ENCODE results near the gene MESP2.
"Not testable (repeated sequence)": the region's sequence is repeated elsewhere in the genome, so short reads cannot be mapped to it uniquely, and the experiment has no call there.

The MESP2 gene

DNA sequence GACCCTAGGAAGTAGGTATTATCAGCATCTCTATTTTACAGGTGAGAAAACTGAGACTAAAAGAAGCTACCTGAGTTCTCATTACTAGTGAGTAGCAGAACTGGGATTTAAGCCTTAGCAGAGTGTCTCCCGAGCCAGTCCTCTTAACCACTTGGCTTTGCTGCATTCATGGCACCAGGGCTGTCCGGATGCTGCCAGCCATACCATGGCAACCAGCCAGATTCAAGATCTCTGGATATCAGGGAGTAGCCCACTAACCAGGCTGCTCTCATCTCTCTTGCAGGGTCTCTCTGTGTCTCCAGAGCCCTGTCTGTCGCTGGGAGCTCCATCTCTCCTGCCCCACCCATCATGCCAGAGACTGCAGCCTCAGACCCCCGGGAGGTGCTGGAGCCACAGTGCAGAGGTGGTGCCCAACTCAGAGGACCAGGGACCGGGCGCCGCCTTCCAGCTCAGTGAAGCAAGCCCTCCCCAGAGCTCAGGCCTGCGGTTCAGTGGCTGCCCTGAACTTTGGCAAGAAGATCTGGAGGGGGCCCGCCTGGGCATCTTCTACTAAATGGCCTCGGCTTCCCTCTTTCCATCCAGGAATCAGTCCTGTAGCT is 1.7 kb downstream of the MESP2 start:
- in situ Hi-C loops (cut with HindIII; ENCODE audit: low sequenced_read_pairs) = loop anchor here (5.0 kb wide), 2 partner anchors 84 to 106 kb away; no protein-coding TSS in a partner anchor

DNA sequence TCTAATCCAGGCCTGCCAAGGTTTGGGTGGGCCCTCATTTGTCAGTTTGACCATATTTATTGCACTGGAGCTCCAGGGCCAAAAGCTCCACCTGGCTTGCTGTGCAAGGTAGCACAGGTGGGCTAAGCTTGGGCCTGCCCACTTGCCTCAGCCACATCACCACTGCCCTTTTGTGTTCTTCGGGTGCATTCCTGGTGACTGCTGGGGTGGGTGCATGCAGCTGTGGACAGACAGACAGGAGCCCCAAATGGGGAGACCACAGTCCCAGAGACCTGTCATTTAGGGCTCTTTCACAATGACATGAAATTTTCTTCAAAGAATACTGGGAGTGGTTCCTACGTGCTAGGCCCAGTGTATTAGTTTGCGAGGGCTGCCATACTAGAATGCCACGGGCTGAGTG is 2.7 kb downstream of the MESP2 start:
- in situ Hi-C loops (cut with HindIII; ENCODE audit: low sequenced_read_pairs) = loop anchor here (5.0 kb wide), 2 partner anchors 83 to 107 kb away; no protein-coding TSS in a partner anchor

DNA sequence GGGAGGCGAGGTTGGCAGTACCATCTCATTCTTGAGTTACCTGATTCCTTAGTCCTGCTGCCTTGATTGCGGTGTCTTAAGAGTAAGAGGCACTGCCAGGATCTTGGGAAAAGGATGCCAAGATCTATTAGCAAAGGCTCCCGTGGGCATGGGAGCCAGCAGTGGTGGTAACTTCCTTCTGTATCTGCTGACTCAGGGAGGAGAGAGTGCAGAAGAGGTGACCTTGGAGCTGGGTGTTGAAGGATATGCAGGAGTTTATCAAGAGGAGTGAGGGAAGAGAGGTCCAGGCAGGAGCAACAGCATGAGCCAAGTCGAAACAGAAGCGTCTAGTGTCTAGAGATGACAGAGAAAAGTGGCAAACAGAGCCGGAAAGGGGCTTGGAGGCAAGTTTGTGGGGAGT is 4.5 kb downstream of the MESP2 start:
- in situ Hi-C loops (cut with HindIII; ENCODE audit: low sequenced_read_pairs) = no loop called here

DNA sequence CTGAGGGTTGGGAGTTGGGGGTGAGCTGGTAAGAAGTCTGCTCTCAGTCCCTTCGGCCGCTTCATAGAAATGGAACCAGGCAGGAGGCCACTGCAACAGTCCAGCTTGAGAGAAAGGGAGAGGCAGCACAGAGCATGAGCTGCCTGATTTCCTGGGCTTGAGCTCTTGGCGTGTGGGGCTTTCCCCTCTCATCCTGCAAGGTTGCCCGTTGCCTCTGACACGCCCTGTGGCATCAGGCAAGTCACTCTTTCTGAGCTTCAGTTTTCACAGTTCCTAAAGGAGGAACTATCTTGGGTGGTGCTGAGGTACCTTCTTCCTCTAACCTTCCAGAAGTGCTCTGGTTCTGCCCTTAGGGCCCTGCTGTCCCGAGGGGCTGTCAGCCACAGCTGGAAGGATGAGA is 4.9 kb downstream of the MESP2 start:
- in situ Hi-C loops (cut with HindIII; ENCODE audit: low sequenced_read_pairs) = no loop called here

DNA sequence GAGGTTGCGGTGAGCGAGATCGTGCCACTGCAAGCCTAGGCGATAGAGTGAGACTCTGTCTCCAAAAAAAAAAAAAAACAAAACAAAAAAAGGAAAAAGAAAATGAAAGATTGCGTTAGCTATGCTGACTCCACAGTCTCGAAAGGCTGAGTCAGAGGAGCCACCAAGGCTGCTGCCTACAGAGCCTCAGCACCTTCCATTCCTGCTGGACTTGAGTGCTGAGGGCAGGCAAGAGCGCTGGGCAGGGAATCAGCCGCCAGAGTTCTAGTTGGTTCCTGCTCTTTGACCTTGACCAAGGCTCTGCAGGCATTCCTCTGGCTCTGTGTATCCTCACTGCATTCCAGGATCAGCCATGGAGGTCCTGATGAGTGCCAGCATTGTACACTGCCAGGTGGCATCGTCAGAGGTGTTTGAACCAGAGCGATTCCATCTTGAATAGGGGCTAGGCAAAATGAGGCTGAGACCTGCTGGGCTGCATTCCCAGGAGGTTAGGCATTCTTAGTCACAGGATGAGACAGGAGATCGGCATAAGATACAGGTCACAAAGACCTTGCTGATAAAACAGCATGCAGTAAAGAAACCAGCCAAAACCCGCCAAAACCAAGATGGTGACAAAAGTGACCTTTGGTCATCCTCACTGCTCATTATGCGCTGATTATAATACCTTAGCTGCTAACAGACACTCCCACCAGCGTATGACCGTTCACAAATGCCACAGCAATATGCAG is 5.9 kb downstream of the MESP2 start:
- in situ Hi-C loops (cut with HindIII; ENCODE audit: low sequenced_read_pairs) = no loop called here

DNA sequence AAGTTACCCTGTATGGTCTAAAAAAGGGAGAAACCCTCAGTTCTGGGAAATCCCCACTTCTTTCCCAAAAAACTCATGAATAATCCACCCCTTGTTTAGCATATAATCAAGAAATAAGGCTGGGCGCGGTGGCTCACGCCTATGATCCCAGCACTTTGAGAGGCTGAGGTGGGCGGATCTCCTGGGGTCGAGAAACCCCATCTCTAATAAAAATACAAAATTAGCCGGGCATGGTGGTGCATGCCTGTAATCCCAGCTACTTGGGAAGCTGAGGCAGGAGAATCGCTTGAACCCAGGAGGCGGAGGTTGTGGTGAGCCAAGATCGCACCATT is 6.5 kb downstream of the MESP2 start:
- in situ Hi-C loops (cut with HindIII; ENCODE audit: low sequenced_read_pairs) = not testable (repeated sequence)

DNA sequence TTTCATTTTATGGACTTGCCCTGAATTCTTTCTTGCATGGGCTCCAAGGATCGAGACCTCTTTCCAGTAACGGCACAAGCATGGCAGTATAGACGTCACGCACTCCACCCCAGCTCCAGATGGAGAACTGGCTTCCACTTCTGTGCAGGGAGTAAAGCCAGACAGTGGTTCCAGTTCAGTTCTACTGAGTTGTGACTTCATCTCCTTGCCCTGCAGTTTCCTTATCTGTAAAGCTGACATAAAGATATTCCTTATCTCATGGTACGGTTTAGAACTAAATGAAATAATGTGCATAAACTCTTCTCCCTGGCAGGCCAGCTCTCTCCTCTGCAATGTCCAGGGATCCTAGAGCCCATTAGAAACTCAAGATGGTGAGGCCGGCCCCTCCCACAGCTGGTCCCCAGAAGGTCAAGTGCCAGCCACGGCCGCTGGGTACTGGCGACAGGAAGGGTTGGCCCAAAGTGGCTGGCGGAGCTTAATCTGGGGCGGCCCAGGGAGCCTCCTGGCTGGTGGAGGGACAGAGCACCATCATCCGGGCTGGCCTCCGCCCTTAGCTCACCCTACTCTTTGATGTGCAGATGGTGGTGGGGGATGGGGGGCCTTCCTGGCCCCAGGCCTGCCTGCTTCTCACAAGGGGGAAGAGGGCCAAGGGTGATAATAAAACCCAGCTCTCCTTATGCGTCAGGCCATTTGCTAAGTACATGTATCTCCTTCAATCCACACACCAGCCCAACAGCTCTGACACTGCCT is 7.2 kb downstream of the MESP2 start:
- in situ Hi-C loops (cut with HindIII; ENCODE audit: low sequenced_read_pairs) = no loop called here

DNA sequence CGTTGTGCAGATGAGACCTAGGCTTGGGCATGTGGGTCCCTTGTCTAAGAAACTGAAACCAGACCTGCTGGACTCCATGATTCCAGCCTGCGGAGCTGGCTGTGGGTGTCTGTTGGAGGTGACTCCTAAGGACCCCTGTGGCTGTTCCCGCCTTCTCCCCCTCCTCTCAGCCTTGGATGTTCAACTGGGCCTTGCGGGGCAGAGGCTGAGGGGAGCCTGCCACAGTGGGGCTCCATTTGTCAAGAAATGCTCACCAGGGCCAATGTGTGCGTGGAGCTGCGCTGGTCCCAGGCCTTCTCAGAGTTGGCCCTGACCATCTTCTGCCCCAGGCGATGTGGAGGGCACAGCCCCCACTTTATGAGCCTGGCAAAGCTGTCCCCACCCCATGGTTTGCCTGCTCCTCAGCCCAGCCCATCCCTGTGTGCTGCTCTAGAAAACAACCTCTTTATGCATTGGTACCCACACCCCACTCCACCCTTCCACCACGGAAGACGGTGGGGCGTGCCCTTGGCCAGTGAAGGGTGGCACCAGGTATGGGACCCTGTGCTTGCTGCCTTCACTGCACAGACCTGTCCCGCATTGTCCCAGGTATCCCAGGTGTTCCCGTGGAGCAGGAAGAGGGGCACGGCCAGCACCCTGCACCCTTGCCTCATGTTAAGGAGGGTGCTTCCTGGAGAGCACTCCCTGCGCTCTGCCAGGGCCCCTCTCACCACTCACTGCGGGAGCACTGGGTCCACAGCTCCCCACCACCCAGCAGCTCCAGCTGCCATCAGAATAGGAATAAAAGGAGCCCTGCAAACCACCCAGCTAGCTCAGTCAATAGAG is 7.9 kb downstream of the MESP2 start:
- in situ Hi-C loops (cut with HindIII; ENCODE audit: low sequenced_read_pairs) = no loop called here

DNA sequence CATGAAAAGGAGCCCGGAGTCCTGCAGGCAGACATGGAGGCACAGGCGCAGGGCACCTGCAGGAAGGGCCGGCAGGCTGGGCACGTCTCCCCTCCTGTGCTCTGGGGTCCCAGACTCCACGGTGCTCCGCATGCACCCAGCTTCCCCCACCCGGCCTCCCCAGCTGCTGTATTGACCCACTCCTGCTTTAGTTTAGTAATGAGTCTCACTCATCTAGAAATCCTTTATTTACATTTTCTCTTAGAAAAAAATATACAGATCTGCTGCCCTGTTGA is 8.5 kb downstream of the MESP2 start:
- in situ Hi-C loops (cut with HindIII; ENCODE audit: low sequenced_read_pairs) = no loop called here

DNA sequence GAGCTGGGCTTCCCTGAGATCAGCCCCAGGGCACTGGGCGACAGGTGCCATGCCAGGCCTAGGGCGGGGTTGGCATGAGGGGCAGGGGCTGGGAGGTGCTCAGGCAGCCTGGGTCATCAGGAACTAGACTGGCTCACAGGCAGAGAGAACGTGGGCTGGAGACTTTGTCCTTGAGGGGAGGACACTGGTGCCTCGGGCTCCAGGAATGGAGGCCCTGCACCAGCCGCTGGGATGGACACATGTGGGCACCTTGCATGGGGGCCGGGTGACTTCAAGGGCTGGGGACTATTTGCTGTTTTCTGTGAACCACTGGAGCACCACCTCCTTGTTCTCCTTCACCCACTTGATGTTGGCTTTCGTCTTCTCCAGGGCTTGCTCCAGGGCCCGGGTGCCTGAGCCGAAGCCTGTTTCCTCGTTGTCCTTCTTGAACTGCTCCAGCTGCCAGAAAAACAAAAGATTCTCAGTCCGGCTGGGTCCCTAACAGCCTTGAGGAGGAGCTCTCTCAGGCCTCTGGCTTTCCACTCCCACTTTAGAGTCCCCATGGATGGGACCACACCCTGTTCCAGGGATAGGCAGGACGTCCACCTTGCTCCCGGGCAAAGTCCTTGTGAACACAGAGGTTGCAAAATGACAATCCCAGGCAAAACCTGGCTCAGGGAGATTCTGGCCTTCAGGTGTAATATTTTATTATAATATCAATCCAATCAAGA is 9.1 kb downstream of the MESP2 start:
- in situ Hi-C loops (cut with HindIII; ENCODE audit: low sequenced_read_pairs) = no loop called here

DNA sequence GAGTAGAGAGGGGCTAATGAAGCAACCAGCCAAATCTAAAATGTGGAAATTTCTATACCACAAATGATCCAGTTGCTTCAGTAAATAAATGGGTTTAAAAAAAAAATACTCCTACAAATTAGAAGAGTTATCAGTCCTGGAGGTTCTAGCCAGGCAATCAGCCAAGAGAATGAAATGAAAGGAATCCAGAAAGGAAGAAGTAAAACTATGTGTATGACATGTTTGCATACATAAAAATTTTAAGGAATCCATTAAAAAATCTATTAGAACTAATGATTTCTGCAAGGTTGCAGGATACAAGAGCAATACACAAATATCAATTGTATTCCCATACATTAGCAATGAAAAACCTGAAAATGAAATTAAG is 9.6 kb downstream of the MESP2 start:
- in situ Hi-C loops (cut with HindIII; ENCODE audit: low sequenced_read_pairs) = no loop called here

DNA sequence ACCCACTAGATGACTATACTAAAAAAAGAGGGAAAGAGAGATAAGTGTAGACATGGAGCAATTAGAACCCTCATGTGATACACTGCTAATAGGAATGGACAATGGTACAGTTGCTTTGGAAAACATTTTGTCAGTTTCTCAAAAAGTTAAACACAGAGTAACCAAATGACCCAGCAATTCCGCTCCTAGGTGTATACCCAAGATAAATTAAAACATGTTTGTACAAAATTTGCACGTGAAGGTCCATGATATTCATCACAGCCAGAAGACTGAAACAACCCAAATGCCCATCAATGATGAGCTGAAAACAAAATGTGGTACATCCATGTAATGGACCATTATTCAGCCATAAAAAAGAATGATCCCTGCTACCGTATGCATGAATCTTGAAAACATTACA is 11.8 kb downstream of the MESP2 start:
- in situ Hi-C loops (cut with HindIII; ENCODE audit: low sequenced_read_pairs) = no loop called here

DNA sequence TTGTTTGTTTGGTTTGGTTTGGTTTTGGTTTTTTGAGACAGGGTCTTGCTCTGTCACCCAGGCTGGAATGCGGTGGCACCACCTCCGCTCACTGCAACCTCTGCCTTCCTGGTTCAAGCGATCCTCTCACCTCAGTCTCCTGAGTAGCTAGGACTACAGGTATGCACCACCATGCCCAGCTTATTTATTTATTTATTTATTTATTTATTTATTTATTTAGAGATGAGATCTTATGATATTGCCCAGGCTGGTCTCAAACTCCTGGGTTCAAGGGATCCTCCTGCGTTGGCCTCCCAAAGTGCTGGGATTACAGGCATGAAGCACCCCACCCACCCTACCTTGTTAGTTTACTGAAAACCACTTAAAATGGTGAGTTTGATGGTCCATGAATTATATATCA is 12.5 kb downstream of the MESP2 start:
- in situ Hi-C loops (cut with HindIII; ENCODE audit: low sequenced_read_pairs) = not testable (repeated sequence)

DNA sequence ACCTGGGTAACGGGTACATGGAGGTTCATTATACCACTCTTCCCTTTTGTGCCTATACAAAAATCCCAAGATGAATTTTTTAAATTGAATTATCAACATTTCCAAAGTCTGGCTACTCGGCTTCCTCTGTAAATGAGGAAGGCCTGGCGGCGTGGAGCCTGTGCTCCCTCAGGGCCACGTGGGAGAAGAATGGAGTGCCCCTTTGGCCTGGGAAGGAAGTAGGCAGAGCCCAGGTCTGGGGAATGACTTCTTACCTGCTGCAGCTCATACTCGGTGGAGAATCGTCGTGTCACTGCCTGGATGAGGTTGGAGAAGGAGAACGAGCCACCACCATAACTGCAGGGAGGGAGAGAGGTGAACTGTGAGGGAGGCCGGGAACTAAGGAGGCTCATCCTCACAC is 14.1 kb downstream of the MESP2 start:
- in situ Hi-C loops (cut with HindIII; ENCODE audit: low sequenced_read_pairs) = no loop called here

DNA sequence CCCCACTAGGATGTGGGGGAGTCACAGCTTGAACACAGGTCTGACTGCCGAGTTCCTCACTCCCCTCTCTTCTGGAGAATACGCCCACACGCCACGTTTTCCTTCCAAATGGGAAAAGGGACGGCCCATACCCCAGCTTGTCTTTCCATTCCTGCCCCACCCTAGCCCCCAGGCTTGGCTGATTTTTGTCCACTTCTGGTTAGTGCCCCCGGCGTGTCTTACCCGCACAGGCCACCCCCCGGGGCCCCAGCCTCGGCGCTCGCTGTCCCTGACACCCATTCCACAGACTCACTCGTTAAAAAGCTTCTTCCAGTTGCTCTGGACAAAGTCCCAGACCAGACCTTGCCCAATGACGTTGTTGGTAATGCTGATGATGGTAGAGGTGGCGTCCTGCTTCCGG is 14.5 kb downstream of the MESP2 start:
- in situ Hi-C loops (cut with HindIII; ENCODE audit: low sequenced_read_pairs) = no loop called here

DNA sequence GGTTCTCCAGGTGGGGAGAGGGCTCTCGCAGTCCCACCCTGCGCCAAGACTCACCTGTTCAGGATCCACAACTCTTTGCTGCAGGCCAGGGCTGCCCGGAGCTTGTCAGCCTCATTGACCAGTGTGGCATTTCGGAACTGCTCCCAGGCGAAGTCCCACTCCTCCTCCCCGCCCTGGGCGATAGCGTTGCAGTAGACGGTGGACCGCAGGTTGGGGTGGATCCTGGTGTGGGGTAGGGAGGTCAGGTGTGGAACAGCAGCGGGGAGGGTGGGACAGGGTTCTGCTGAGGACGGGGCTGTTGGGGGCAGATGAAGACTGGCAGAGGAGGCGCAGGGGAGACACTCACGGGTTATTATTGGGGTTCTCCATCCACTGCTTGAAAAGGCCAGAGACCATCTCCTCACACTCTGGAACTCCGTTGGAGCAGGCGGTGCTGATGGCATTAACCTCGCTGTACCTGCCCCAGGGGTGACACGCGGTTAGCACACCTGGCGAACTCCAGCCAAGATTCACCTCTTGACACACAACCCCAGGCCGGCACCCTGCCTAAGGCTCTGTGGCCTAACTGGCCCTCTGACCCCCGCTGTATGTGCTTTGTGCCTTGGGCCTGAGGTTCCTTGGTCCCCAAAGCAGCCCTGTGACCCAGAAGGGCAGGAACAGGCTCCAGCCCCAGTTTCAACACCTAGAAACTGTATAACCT is 16.1 kb downstream of the MESP2 start:
- in situ Hi-C loops (cut with HindIII; ENCODE audit: low sequenced_read_pairs) = no loop called here

DNA sequence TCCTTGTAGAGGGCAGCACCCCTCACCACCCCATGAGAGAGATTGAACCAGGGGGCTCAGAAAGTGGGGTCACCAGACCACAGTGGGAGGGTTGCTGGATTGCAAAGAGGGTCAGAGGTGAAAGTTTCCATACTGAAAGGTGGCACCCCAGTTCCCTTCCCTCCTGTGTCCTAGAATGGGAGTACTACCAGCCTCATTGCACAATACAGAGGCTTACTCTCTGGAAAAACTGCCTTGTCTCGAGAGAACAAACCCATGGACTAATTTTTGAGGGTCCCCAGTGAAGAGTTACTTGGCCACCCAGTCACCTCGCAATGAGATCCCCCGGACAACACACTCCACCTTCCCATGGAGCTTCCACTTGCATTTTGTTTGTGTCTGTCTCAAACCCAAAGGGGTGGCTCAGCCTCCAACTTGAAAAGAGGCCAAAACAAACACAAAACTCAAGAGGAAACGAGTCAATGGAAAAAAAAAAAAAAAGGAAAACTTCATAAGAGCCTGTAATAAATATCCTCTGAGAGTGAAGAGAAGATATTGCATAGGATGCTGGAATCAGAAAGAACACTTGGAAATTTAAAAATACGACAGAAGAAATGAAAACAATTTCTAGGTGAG is 18.6 kb downstream of the MESP2 start:
- in situ Hi-C loops (cut with HindIII; ENCODE audit: low sequenced_read_pairs) = loop anchor here (5.0 kb wide), 1 partner anchor 83 kb away; no protein-coding TSS in a partner anchor

DNA sequence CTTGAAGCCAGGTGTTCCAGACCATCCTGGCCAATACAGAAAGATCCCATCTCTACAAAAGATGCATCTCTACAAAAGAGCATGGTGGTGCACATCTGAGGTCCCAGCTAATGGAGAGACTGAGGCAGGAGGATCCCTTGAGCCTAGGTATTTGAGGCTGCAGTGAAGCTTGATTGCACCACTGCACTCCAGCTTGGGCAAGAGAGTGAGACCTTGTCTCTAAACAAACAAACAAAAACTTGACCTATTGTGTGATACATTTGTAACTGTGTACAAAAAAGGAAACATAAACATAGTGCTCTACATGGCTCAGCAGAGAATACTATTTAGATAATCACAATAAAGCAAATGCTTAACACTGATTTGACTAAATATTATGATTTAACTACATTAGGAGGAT is 19.9 kb downstream of the MESP2 start:
- in situ Hi-C loops (cut with HindIII; ENCODE audit: low sequenced_read_pairs) = loop anchor here (5.0 kb wide), 1 partner anchor 81 kb away; no protein-coding TSS in a partner anchor

DNA sequence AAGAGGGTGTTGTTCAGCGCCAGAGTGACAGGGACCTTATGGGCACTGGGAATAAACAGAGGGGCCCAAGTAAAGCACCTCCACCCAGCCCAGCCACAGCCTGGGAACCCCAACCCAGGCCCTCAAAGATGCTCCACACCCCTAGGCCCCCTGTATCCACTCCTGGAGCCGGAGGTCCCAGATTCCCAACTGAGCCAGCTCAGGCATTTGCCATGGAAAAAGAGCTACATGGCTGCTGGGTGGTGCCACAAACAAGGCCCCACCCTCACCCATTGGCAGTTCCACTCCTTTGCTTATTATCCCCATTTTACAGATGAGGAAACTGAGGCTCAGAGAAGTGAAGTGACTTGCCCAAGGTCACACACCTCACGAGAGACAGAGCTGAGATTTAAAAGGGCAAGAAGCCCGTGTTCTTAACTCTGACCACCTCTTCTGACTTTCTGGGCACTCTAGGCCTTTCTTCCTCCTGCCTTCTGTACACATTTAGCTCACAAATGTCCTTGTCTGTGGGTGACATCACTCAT is 21.6 kb downstream of the MESP2 start:
- in situ Hi-C loops (cut with HindIII; ENCODE audit: low sequenced_read_pairs) = loop anchor here (5.0 kb wide), 1 partner anchor 80 kb away; no protein-coding TSS in a partner anchor

Data from endothelial cell of hepatic sinusoid (primary cell).